GM12892 (cell line): ENCODE measurements around the gene HIBCH.
"Not testable (repeated sequence)": the region's sequence is repeated elsewhere in the genome, so short reads cannot be mapped to it uniquely, and the experiment has no call there.

Experiments used
- DNase-seq: peaks from one replicate; pipeline ENCODE4 v3.0.0; 2011; ENCODE audit not compliant: insufficient read length
- FAIRE-seq: peaks from 2 replicates; lab custom pipeline; 2011; peaks lifted over from hg19 to GRCh38; lab: Jason Lieb, UNC
- POLR2A ChIP-seq: IDR thresholded peaks from 2 replicates; pipeline ENCODE4 v1.6.1; 2011; ENCODE audit warnings: low read depth, low read length, control low read depth
- POLR2AphosphoS5 ChIP-seq: IDR thresholded peaks from 2 replicates; pipeline ENCODE4 v1.6.1; 2011; ENCODE audit warnings: low read depth, low read length, control low read depth
- TAF1 ChIP-seq: IDR thresholded peaks from 2 replicates; pipeline ENCODE4 v1.6.1; 2011; ENCODE audit warnings: low read depth, mild to moderate bottlenecking, control low read depth, low read length, borderline replicate concordance

The HIBCH gene

DNA sequence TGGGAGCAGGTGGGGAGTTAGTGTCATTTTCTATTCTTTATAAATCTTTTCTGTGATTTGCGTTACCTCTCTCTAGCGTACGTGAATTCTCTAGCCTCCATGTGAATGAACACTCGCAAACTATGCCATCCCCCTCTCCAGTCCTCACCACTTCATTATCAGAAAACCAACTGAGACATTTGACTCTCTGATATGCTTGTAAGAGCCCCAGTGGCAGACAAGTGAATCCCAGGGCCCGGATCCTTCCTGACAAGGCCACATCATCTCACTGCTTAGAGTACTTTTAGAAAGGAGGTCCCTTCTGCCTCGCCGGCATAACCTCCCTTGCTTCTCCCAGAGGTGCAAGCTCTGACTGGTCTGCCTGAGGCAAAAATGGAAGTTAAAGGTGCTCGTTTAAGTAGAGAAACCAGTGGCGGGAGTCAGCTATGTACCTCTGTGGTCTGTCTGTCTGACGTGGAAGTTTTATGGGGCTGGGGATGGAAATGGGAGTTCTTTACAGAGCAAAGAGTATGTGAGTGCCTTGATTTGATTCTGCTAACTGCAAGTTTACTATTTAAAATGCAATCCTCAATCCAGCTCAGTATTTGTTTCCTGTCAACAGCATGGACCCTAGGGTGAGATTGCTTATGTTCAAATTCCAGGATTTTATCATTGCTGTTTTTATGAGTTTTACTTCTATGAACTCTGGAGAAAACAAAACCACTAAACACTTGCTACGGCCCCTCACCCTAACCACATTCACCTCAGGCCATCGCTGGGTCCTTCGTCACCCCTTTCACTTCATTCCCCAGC is 142.2 kb downstream of the HIBCH start:
- no peak for DNase-seq
- FAIRE-seq, result no peak
- TF ChIP-seq POLR2AphosphoS5 (no peak), POLR2A (no peak), TAF1 (no peak)

DNA sequence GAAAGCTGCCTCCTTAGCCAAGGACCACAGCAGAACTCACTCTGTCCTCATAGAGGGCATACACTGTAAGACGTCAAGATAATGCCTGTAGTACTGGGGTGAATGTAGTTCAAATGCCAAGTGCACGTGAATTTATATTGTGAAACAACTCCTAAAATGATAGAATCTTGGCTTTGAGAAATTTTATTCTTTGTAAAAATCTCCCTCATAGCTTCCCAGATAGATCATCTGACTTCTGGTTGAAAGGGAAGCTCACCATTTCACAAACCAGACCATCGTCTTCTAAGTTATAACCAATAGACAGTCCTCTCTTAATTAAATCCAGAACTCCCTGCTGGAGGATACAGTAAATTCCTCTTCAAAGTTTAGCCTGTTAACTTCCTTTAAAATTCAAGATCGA is 146.2 kb downstream of the HIBCH start:
- no peak for DNase-seq
- TF ChIP-seq POLR2A (no peak), TAF1 (no peak), POLR2AphosphoS5 (no peak)
- no peak for FAIRE-seq

DNA sequence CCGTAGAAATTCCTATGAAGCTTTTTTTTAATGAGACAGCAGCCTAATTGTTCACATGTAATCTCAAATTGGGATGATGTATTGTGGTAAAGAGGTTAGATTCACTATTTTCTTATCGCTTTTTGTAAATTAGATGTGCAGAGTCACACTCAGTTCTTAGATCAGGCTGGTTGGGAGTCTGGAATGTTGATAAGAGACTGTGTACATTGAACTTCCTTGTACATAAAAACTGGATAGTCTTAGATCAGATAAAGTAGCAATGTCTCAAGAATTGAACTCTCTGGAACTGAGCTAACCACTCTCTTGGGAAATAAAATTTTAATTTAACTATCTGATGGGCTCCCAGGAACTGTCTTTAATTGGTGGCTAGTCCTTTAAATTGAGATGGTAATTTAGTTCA is 149.0 kb downstream of the HIBCH start:
- TF ChIP-seq POLR2AphosphoS5, result no peak
- TF ChIP-seq TAF1, result no peak
- no peak for TF ChIP-seq POLR2A
- FAIRE-seq, result no peak
- DNase-seq, result no peak

DNA sequence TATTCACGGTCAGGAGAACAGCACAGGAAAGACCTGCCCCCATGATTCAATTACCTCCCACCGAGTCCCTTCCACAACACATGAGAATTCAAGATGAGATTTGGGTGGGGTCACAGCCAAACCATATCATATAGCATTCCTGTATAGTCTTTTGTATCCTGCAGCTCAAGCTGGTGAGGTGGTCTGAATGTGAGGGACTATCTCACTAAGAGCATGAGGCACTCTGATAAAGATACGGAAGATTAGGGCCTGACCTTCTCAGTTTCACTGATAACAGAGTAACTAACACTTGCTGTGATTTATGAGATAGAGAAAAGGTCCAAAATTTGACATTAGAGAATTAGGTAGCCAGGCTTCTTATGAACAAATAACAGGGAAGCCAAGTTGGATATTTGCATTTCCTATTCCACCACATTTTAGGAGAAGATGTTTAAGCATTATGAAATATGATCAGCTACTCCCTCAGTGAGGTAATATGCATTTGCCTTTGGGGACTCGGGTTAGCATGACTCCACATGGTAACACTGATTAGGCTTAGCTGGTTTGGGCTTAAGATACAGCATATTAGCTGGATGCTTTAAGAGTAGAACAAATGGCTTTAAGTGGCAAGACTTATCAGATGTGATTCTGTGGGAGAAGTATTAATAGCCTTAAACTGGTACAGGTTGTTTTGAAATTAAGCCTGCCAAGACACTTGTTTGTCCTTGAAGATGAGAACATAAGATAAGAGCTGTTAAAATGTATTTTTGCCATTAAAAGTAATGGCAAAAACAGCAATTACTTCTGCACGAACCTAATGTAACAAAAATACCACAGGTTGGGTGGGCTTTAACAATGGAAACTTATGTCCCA is 150.2 kb downstream of the HIBCH start:
- no peak for TF ChIP-seq POLR2A
- TF ChIP-seq TAF1, result no peak
- TF ChIP-seq POLR2AphosphoS5, result no peak
- DNase-seq (no peak), FAIRE-seq (no peak)

DNA sequence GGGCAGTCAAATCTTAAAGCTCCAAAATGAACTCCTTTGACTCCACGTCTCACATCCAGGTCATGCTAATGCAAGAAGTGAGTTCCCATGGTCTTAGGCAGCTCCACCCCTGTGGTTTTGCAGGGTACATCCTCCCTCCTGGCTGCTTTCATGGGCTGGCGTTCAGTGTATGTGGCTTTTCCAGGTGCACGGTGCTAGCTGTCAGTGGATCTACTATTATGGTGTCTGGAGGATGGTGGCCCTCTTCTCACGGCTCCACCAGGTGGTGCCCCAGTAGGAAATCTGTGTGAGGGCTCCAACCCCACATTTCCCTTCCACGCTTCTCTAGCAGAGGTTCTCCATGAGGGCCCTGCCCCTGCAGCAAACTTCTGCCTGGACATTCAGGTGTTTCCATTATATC is 151.9 kb downstream of the HIBCH start:
- TF ChIP-seq POLR2AphosphoS5 (no peak), TAF1 (no peak), POLR2A (no peak)
- no peak for FAIRE-seq
- no peak for DNase-seq

DNA sequence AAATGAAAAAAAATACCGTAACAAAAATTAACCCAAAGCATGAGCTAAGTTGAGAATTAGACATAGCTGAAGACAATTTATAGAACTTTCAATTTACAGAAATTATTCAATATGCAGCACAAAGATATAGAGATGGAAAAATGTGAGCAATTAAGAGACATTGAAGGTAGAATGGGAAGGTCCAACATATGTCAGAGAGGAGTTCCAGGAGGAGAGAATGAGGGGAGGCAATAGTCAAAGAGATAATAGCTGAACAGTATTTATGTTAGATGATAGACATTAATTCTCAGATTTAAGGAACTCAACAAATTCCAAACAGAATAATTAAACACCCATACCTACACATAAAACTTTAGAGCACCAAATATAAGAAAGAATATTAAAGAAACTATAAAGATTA is 154.1 kb downstream of the HIBCH start:
- FAIRE-seq (no peak), DNase-seq (no peak)
- TF ChIP-seq POLR2A (no peak), TAF1 (no peak), POLR2AphosphoS5 (no peak)

DNA sequence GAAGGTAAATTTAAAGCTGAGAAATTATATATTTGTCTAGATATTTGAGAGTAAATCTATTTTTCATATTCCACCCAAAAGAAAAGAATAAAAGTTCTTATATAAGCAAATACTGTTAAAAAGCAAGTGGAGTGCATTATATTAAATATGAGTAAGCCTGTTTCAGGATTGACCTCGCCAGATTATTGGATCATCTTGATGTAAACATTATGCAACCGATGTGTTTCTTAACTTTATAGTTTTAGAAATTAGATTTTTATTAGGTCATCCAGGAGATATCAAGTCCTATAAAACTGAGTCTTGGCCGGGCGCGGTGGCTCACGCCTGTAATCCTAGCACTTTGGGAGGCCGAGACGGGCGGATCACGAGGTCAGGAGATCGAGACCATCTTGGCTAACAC is 156.8 kb downstream of the HIBCH start:
- DNase-seq (no peak), FAIRE-seq (no peak)
- TF ChIP-seq POLR2AphosphoS5 (no peak), TAF1 (no peak), POLR2A (no peak)

DNA sequence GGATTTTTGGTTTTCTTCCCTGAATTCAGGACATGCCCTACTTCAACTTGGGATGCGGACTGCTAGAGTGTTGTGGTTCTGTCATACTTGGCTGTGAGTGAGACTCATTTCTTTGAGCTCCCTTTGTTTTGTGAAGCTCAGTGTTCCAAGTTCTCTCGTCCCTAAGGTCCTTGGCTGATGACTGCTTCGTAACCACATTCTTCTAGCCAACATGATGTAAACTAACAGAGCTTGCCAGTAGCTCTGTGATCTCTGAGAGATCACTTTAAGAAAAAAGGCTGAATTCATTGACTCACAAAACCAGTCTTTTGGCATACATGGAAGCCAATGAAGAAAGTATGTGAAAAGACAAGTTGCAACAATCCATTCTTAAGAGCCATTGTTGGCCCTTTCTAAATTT is 160.2 kb downstream of the HIBCH start:
- FAIRE-seq, result no peak
- TF ChIP-seq POLR2AphosphoS5 (no peak), POLR2A (no peak), TAF1 (no peak)
- no peak for DNase-seq

DNA sequence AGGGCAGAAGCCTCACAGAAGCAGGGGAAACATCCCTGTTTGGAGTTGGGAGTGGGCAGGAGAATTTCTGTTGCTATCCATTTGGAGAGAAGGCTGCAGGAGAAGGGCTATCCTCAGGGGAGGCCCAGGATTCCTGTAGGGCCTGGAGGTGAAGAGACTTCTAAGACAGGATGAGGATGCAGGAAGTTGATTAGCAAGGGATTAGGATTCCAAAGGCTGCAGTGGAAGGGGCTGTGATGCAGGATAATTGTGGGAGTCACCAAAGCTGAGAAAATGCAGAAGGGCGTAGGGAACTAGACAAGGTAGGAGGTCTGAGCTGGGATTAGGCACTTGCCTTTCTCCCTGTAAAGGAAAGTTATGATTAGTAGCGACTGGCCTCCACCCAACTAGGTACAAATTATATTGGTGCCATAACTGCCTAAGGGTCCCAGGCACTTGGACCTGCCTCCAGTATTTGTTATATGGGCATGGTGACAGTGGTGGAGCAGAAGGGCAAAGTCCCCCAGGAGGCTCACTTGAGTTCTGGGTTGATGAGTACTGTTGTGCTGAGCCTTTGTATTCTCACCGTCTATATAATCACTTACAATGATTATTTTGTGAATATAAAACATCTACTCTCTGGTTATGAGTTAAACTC is 160.7 kb downstream of the HIBCH start:
- TF ChIP-seq TAF1 (no peak), POLR2AphosphoS5 (no peak), POLR2A (no peak)
- FAIRE-seq, result peak; percentile 38
- no peak for DNase-seq

DNA sequence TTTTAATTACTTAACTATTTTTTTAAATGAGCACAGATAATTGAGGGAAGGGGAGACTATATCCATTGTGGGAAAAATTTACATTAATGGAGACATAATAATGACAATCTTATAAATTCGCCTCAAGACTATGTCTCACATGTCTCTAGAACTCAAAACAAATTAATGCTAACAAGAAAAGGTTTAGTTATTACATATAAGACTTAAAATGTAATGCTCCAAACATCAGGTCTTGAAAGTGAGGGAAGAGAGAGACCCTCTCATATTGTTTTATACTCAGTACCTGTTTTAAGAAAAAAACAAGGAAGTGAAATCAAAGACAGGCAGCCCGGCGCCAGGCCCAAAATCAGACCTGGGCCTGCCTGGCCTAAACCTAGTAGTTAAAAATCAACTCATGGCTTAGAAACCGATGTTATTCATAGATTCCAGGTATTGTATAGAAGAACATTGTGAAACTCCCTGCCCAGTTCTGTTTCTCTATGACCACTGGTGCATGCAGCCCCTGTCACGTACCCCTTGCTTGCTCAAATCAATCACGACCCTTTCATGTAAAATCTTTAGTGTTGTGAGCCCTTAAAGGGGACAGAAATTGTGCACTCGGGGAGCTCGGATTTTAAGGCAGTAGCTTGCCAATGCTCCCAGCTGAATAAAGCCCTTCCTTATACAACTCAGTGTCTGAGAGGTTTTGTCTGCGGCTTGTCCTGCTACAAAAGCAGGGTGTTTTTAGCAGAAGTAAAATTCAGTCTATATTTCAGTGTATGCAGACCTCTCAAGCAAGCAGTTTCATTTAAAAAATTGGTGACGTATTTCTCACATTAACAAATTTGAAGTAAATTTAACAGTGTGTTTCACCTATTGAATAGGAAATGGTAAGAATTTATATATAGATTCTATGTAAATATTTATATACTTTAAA is 161.8 kb downstream of the HIBCH start:
- not testable (repeated sequence) for FAIRE-seq, DNase-seq
